Activated CD8-positive, alpha-beta T cell treated with anti-CD3 and anti-CD28 coated beads, Interleukin-2, amount 10 ng/mL, durations not matched to agents 7 days and 5 days (primary cell): ENCODE measurements around the gene CLASP2. TPM values are rescaled to one million over a fixed set of nuclear protein-coding genes. Genes with fewer than 3 reads are reported as not detected.
"Not testable (repeated sequence)": the region's sequence is repeated elsewhere in the genome, so short reads cannot be mapped to it uniquely, and the experiment has no call there.

Experiments
- ATAC-seq: fragments of 150-1000 bp; cut with Tn5 transposase; one replicate; pipeline ENCODE4 v1.10.0; 2021; ENCODE audit warnings: moderate library complexity
- CTCF ChIA-PET: fragments of 350-600 bp; sonication (Branson Sonifier 250); formaldehyde crosslinking; loops from one replicate; lab custom pipeline; 2021; ENCODE audit warnings: antibody characterized with exemption; lab: Charles Lee
- POLR2A ChIA-PET: fragments of 350-600 bp; sonication (Branson Sonifier 250); formaldehyde crosslinking; loops from one replicate; lab custom pipeline; 2021; ENCODE audit warnings: antibody characterized with exemption; lab: Charles Lee
- DNase-seq: peaks from one replicate; pipeline ENCODE4 v3.0.0-alpha.2; 2020
- H3K27ac Mint-ChIP-seq: one replicate; pipeline ENCODE4 v1.8.0; 2021; ENCODE audit warnings: mild to moderate bottlenecking, mixed read lengths
- H3K27me3 Mint-ChIP-seq: one replicate; pipeline ENCODE4 v1.8.0; 2021; ENCODE audit warnings: low read depth, mixed read lengths
- H3K36me3 Mint-ChIP-seq: one replicate; pipeline ENCODE4 v1.8.0; 2021; ENCODE audit warnings: low read depth, mixed read lengths
- H3K4me1 Mint-ChIP-seq: one replicate; pipeline ENCODE4 v1.8.0; 2021; ENCODE audit warnings: low read depth, mixed read lengths
- H3K4me3 Mint-ChIP-seq: one replicate; pipeline ENCODE4 v1.8.0; 2021; ENCODE audit warnings: mild to moderate bottlenecking, mixed read lengths
- H3K9me3 Mint-ChIP-seq: one replicate; pipeline ENCODE4 v1.8.0; 2022; ENCODE audit warnings: mixed read lengths; ENCODE audit not compliant: insufficient read depth
- total RNA-seq, 2 experiments: library from RNA; stranded (reverse); gene quantifications; one replicate each; pipeline ENCODE4 v1.2.3, GENCODE V29; 2021

CLASP2 gene
- total RNA-seq, 2 experiments from 2014 or later = 44.0 to 44.3 TPM

DNA sequence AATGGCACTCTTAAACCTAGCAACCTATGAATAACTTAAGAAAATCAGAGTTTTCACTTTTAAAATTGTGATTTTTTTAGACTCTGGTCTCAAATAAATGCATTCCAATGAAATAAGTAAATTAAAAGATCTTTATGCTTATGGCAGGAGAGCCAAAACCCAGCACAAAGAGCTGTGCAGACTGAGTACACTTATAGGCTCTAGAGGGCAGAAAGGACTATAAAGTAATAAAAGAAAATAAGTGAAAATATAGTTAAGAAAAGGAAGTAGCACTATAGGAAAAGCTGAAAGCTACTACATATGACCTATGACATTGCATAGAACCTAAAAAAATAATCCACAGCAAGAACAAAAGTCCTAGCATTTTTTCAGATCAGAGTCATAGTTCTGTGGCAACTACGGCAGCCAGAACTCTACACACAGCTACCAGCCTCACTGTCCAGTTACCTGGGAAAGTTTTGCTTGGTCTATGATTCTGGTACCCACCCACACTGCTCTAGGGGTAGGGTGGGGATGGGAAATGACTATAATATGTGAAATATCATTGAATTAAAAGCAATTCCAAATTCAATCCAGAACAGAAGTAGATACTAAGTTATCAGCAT lies 30.5 kb downstream of the CLASP2 start:
- Mint-ChIP-seq H3K4me1 (peaks cover 3% of the 10 kb centered on the region), H3K9me3 (no peaks in the 10 kb centered on the region), H3K27ac (no peak overlapping the region), H3K36me3 (peaks cover 18% of the 10 kb centered on the region), H3K27me3 (no peaks in the 10 kb centered on the region), H3K4me3 (no peak overlapping the region)
- DNase-seq (no peak), ATAC-seq (no peak)
- POLR2A ChIA-PET = no interaction called here
- CTCF ChIA-PET = no interaction called here

DNA sequence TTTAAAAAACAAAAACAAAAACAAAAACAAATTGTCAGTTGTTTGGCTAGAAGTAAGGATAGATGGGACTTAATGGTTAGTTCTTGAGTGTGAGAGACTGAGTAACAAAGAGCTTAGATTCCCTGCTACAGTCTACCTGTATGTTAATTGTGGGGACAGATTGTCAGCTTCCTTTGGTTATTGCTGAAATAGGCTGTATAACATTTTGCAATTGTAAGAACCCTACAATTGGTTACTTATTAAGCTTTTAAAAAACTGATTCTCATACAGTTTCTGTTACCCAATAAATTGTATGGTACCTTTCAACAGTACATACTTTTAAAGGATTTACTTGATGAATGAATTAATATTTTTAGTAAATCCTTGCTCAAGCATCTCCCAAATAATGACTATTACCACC lies 35.3 kb downstream of the CLASP2 start:
- ATAC-seq (no peak), DNase-seq (no peak)
- Mint-ChIP-seq H3K27me3 (no peaks in the 10 kb centered on the region), H3K4me1 (no peaks in the 10 kb centered on the region), H3K9me3 (peaks cover 11% of the 10 kb centered on the region), H3K36me3 (peaks cover 43% of the 10 kb centered on the region), H3K4me3 (no peak overlapping the region), H3K27ac (no peak overlapping the region)
- POLR2A ChIA-PET = no interaction called here
- CTCF ChIA-PET = no interaction called here

DNA sequence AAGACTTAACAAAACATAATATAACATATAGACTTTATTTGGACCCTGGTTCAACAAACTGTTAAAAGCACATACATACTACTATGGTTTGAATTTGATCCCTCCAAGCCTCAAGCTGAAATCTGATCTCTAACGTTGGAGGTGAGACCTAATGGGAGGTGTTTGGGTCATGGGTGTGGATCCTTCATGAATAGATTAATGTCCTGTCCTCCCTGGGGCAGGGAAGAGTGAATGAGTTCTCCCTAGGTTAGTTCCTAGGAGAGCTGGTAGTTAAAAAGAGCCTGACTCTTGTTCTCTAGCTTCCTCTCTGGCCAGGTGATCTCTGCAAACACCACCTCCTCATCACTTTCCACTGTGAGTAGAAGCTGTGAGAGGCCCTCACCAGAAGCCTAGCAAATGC lies 36.4 kb downstream of the CLASP2 start:
- Mint-ChIP-seq H3K9me3 (peaks cover 12% of the 10 kb centered on the region), H3K27ac (no peak overlapping the region), H3K27me3 (no peaks in the 10 kb centered on the region), H3K4me1 (no peaks in the 10 kb centered on the region), H3K4me3 (no peak overlapping the region), H3K36me3 (peaks cover 48% of the 10 kb centered on the region)
- ATAC-seq (no peak), DNase-seq (no peak)
- ChIA-PET POLR2A (no interaction called here), CTCF (no interaction called here)

DNA sequence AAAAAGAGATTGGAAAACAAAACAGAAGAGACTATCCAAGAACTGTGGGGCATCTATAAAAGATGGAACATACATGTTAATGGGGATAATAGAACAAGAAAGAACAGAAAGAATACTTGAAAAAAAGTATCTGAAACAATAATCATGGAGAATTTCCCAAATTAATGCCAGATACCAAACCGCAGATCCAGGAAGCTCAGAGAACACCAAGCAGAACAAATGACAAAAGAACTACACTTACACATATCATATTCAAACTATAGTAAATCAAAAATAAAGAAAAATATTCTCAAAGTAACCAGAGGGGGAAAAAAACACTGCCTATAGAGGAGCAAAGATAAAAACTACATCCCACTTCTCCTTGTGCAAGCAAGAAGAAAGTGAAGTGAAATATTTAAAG lies 40.0 kb downstream of the CLASP2 start:
- H3K4me1 Mint-ChIP-seq = no peaks in the 10 kb centered on the region
- POLR2A ChIA-PET = no interaction called here
- peaks cover 48% of the 10 kb centered on the region for H3K36me3 Mint-ChIP-seq
- CTCF ChIA-PET = interaction anchor here (0.6 kb wide), 1 partner anchor 103 kb away, joined by 3 read pairs; no protein-coding TSS in a partner anchor
- H3K27ac Mint-ChIP-seq = no peak overlapping the region
- H3K9me3 Mint-ChIP-seq = peaks cover 12% of the 10 kb centered on the region
- no peak for DNase-seq
- H3K27me3 Mint-ChIP-seq = no peaks in the 10 kb centered on the region
- no peak overlapping the region for H3K4me3 Mint-ChIP-seq
- no peak for ATAC-seq

DNA sequence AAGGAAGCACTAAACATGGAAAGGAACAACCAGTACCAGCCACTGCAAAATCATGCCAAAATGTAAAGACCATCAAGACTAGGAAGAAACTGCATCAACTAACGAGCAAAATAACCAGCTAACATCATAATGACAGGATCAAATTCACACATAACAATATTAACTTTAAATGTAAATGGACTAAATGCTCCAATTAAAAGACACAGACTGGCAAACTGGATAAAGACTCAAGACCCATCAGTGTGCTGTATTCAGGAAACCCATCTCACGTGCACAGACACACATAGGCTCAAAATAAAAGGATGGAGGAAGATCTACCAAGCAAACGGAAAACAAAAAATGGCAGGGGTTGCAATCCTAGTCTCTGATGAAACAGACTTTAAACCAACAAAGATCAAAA lies 44.6 kb downstream of the CLASP2 start:
- H3K4me1 Mint-ChIP-seq, H3K4me3 Mint-ChIP-seq, H3K9me3 Mint-ChIP-seq, DNase-seq, POLR2A ChIA-PET, H3K27ac Mint-ChIP-seq, ATAC-seq, H3K27me3 Mint-ChIP-seq, CTCF ChIA-PET: not testable (repeated sequence)
- peaks cover 36% of the 10 kb centered on the region for H3K36me3 Mint-ChIP-seq

DNA sequence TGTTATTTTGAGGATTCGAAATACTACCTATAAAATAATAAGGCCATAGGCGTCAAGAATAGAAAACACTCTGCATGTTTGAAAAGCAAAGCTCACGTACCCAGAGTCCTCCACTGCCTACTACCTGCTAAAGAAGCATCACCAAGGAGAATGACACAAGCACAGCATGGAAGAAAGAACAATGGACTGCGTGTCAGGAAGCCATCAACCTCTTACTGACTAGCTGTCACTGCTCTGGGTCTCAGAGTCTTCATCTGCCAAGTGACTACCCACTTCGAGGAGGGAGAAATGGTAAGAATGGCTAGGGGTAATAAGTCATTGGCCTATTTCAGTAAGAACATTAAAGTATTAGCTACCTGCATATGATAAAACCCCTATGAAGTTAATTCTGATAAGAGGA lies 49.4 kb downstream of the CLASP2 start:
- H3K27ac Mint-ChIP-seq = no peak overlapping the region
- H3K27me3 Mint-ChIP-seq = no peaks in the 10 kb centered on the region
- H3K9me3 Mint-ChIP-seq = no peaks in the 10 kb centered on the region
- H3K4me3 Mint-ChIP-seq = no peak overlapping the region
- CTCF ChIA-PET = interaction anchor here (2.6 kb wide), 1 partner anchor 118 kb away, joined by 7 read pairs; no protein-coding TSS in a partner anchor
- H3K4me1 Mint-ChIP-seq = no peaks in the 10 kb centered on the region
- H3K36me3 Mint-ChIP-seq = peaks cover 28% of the 10 kb centered on the region
- POLR2A ChIA-PET = no interaction called here
- ATAC-seq = no peak
- DNase-seq = no peak

DNA sequence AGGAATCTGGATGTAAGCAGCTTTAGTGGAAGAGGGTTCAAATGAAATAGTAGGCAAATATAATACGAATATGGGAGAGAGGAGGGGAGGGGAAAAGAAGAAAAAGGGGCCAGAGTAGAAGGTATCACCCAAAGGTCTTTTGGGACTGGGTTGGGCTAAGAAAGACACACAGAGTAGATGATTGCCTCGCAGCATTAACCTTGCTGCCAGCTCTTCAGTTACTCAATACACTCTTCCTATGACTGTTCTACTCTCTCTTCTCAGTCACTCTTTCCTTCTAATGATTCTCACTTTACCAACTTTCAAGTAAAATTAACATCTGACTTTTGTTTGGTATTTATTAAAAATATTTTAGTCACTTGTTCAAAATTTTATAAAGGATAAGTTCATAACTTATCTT lies 52.8 kb downstream of the CLASP2 start:
- CTCF ChIA-PET = no interaction called here

DNA sequence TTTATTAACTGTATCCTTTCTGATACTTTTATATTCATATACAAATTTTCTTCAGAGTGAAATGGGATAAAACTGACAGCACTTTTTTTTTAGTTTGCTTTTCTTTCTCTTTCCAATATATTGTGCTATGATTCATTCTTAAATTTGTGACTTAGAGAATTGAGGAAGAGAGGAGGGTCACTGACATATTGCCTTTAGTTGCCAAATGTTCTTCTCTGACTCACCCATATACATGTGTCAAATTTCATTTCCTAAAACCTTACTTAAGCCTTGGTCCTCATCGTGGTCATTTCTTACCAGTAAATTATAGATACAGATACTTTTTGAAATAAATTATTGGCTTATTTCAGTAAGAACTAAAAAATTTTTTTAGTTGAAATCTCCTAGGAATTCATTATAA lies 53.9 kb downstream of the CLASP2 start:
- ChIA-PET CTCF (no interaction called here), POLR2A (no interaction called here)
- peaks cover 13% of the 10 kb centered on the region for H3K36me3 Mint-ChIP-seq
- DNase-seq (no peak), ATAC-seq (no peak)
- H3K27me3 Mint-ChIP-seq = no peaks in the 10 kb centered on the region
- no peaks in the 10 kb centered on the region for H3K9me3 Mint-ChIP-seq
- no peak overlapping the region for H3K27ac Mint-ChIP-seq
- peaks cover 10% of the 10 kb centered on the region for H3K4me1 Mint-ChIP-seq
- H3K4me3 Mint-ChIP-seq = no peak overlapping the region

More for the DNA sequence above, 52.8 kb downstream of the CLASP2 start:
- H3K4me1 Mint-ChIP-seq = no peaks in the 10 kb centered on the region
- POLR2A ChIA-PET = no interaction called here
- ATAC-seq (no peak), DNase-seq (no peak)
- no peaks in the 10 kb centered on the region for H3K27me3 Mint-ChIP-seq
- H3K9me3 Mint-ChIP-seq = no peaks in the 10 kb centered on the region
- no peak overlapping the region for H3K4me3 Mint-ChIP-seq
- peaks cover 13% of the 10 kb centered on the region for H3K36me3 Mint-ChIP-seq
- H3K27ac Mint-ChIP-seq = no peak overlapping the region

DNA sequence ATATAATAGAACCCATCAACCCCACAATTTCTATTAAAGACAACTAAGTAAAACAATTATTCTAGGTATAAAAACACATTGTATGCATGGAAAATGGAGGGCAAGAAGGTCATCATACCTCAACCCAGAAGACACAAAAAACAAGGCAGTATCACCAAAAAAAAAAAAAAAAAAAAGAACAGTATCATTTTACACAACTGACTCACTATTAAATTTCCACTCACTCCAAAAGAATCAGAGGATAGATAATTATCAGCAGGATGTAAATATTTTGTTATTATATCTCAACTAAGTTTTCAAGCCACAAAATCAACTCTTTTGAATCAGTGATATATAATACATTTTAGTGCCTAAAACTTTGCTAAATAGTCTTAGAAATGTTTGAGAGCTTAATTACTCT lies 55.0 kb downstream of the CLASP2 start:
- DNase-seq = no peak
- Mint-ChIP-seq H3K27me3 (no peaks in the 10 kb centered on the region), H3K4me1 (peaks cover 18% of the 10 kb centered on the region), H3K36me3 (peaks cover 11% of the 10 kb centered on the region), H3K9me3 (no peaks in the 10 kb centered on the region), H3K27ac (no peak overlapping the region), H3K4me3 (no peak overlapping the region)
- no peak for ATAC-seq
- POLR2A ChIA-PET = no interaction called here
- CTCF ChIA-PET = no interaction called here

DNA sequence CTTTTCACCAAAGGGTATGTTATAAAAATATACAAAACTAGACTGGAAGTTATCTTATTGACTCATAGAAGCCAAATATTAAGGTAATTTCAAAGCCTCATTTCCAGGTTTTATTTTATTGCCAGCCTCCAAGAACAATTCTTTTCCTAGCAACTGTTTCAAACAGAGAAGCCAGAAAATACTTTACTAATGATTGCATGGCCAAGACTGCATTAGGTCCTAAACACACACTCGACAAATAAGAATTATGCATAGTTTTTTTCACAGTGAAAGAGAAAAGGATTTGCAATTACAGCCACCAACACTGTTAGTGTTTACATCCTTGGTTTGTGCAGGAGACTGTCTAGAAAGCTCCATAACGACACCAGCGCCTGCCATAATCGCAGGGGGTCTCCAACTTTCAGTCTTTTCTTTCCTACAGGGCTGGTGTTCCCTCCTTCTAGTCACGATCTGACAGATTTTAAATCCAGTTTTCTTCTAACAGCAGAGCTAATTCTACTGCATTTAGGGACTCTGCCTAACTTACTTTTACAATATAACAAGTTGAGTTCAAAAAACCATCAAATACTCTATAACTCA lies 58.1 kb downstream of the CLASP2 start:
- CTCF ChIA-PET = interaction anchor here (1.3 to 2.3 kb wide), 3 partner anchors 23 to 287 kb away, joined by 3 to 6 read pairs (median 5); no protein-coding TSS in a partner anchor
- Mint-ChIP-seq H3K4me1 (peaks cover 18% of the 10 kb centered on the region), H3K27ac (no peak overlapping the region), H3K9me3 (no peaks in the 10 kb centered on the region), H3K36me3 (peaks cover 3% of the 10 kb centered on the region), H3K4me3 (no peak overlapping the region), H3K27me3 (no peaks in the 10 kb centered on the region)
- no peak for DNase-seq
- no peak for ATAC-seq
- POLR2A ChIA-PET = interaction anchor here (0.7 to 1.4 kb wide), 2 partner anchors 12 to 139 kb away, joined by 3 to 5 read pairs; partner anchors contain the start of gene PDCD6IP

DNA sequence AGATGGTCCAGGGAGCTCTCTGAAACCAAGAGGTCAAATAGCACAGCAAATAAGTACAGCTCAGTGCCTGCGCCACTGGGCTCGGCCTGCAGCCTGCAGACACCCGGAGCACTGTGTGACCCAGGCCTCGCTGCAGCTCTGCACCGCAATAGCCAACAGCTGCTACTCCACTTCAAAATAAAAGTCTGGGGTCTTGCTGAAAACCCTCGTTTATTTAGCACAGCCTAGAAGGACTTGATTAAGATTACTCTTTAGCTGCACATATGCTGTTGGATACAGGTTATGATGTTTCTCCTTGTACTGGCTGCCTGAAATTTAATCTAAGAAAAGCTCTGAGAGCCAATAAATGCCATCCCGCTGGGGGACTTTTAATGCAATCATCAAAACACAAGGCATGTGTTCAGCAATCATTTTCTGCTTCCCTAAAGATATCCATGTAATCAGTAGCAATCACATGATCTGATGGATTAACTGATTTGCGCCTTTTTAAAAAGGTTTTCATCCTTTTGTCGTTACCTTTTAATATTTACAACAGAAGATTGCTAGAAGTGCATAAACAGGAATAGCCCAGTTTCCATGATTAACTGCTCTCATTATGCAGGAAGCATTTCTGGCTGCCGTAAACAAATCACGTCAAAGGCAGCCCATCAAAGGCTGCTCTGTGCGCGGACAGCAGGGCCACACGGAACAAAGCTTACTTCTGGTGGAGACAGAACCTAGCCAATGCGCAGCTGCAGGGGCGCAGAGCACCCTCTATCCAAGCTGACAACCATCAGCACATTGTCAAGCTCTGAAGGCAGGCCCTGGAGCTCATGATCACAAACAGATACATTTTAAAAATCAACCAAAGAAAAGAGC lies 58.8 kb downstream of the CLASP2 start:
- H3K9me3 Mint-ChIP-seq = no peaks in the 10 kb centered on the region
- H3K36me3 Mint-ChIP-seq = peaks cover 3% of the 10 kb centered on the region
- ChIA-PET CTCF (interaction anchor here (1.2 to 2.3 kb wide), 4 partner anchors 22 to 286 kb away, joined by 3 to 6 read pairs (median 4); no protein-coding TSS in a partner anchor), POLR2A (interaction anchor here (0.7 to 1.4 kb wide), 2 partner anchors 11 to 139 kb away, joined by 3 to 5 read pairs; partner anchors contain the start of gene PDCD6IP)
- H3K4me3 Mint-ChIP-seq = peak overlapping the region; percentile 29
- H3K27me3 Mint-ChIP-seq = no peaks in the 10 kb centered on the region
- peak; percentile 40 for DNase-seq
- peak overlapping the region; percentile 39 for H3K27ac Mint-ChIP-seq
- H3K4me1 Mint-ChIP-seq = peaks cover 19% of the 10 kb centered on the region
- ATAC-seq = peak; percentile 74
